GM19467 (cell line): ENCODE data around the gene PPFIA4.

Experiments used
- ATAC-seq: cut with Tn5 transposase; IDR thresholded peaks from one replicate; pipeline ENCODE4 v1.9.1; 2021; ENCODE audit warnings: mild to moderate bottlenecking, moderate library complexity; ENCODE audit not compliant: unreplicated experiment

Gene PPFIA4

DNA sequence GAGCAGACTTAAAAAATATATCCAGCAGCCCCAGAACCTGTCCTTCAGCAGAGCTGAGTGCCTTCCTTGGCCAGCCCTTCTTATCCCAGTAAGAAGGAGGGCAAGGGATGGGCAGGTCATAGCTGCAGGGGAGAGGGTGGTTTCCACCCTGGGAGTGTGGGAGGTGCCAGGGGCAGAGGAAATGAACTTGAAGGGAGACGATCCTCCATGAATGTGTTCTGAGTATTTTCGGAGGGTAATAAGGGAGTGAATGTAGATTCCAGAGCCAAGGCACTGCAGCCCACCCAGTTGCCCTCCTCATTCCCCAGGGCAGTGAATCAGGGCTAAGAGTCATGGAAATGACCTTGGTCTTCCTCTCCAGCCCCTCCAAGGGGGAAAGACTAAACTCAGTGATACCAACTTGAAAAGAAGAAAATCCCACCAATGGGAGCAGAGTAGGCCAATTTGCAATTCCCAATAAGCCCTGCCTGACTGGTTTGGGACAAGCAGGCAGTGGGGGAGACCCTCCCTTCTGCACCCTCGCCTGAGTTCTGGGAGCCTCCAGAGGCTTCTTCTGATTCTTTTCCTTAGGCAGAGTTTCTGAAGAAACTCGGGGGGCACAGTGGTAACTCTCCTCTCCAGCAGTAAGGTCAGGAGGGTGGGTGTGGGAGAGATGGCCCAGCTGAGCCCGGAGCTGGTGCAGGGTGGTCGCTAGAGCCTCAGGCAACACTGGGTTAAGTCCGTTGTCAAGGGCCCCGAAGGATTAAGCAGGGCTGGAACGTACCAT, 55.4 kb downstream of the PPFIA4 start:
- ATAC-seq: no peak

DNA sequence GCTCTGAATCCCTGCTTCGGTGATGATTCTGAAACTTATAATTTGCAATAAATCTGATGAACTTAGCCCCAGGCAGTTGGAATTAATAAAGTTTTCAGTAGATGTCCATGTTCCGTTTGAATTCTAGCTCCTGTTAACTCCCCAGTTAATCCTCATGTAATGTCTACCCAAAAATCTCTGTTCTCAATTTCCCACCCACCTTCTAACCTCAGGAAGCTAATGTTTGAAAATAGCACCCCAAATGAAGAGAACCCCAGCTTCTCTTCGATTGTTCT, 55.9 kb downstream of the PPFIA4 start:
- no peak for ATAC-seq

DNA sequence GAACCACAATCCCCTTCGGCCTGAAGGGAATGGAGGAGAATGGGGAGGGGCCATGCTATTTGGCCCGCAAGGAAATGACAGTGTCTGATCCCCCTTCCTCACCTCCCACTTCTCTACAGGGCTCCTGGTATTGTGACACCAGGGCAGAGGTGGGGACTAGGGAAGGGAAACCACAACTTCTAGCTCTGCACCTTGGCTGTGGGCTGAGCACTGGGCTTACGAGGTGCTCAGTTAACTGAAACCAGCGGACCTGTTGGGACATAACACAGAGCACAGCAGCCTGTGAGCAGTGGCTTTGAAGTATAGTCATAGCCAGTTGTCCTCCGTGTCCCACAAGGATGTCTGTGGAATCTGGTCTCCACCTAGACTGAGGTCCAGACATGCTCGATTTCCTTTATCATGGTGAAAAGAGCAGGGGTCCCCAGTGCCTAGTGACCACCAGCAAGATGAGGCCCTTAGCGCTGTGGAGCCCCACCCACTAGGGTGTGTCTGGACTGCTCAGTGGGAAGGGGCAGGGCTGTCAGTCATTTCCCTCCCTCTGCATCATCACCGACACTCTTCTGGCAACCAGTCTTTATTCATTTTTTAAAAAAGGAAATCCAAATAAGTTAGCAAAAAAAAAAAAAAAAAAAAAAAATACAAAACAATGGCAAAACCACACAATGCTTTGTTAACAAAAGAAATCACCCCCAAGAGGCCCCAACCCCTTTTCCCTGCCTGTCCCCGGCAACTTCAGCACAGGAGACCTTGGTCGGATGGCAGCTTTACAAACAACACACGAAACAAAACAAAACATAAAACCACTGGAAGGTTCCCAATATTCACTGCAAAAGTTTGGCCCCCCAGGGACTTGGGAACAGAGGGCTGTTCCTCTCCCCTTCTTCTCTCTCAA, 56.5 kb downstream of the PPFIA4 start:
- no peak for ATAC-seq

DNA sequence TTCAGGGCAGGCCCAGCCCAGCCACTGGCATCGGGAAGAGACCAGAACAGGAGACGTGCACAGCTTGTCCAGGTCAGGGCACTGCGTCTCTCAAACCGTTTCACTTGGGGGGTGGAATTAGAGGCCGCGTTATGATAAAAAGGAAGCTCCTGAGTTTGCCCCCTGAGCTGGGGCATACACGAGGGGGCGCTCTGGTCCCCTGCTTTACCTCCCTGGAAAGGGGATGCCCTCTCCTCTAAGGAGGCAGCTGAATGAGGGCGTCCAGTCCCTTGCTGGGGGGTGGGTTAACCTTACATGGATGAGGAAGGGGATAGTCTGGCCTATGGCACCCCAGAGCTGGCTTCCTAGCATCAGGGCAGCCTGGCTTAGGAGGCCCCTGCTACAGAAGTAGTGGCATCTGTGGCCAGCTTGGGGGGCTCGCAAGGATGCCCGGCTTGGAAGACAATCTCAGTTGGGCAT, 57.2 kb downstream of the PPFIA4 start:
- ATAC-seq: no peak

DNA sequence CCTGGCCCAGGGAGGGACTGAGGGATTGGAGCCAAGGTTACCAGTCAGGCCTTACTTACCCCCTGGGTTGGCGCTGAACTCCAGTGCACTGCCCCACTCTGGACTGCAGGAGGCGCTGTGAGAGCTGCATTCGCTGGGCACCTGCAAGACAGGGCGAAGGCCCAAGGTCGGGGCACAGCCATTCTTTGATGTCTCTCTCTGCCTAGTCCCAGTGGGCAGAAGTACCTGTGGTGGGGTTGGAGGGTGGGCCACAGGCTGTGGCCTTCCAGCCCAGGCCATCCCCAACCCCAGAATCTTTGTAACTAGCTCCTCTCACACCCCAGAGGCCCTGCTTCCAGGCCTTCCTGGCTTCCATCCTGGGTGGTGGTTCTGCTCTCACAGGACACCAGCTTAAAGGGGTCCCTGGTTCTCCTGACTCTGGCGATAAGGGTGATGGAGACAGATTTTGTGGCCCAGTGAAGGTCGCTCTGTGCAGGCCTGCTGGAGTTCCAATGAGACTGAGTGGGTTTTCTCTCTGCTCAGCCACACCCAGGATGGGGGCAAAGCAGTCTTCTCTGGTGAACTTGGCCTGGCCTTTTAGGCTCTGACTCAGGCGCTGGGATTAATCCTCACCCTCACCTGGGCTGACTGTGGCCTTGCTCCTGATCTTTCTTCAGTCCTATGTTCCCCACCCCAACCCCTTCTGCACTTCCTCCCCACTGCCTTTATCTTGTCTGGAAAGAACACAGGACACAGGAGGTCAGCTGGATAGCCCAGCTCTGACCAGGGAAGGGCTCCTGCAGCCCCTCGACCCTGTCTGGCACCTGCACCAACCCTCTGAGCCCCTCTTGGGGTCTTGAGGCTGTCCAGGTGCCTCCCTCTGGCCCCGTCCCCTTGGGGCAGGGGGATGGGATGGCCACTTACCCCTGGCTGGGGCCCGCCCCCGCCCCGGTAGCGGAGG, 58.6 kb downstream of the PPFIA4 start:
- ATAC-seq: no peak

DNA sequence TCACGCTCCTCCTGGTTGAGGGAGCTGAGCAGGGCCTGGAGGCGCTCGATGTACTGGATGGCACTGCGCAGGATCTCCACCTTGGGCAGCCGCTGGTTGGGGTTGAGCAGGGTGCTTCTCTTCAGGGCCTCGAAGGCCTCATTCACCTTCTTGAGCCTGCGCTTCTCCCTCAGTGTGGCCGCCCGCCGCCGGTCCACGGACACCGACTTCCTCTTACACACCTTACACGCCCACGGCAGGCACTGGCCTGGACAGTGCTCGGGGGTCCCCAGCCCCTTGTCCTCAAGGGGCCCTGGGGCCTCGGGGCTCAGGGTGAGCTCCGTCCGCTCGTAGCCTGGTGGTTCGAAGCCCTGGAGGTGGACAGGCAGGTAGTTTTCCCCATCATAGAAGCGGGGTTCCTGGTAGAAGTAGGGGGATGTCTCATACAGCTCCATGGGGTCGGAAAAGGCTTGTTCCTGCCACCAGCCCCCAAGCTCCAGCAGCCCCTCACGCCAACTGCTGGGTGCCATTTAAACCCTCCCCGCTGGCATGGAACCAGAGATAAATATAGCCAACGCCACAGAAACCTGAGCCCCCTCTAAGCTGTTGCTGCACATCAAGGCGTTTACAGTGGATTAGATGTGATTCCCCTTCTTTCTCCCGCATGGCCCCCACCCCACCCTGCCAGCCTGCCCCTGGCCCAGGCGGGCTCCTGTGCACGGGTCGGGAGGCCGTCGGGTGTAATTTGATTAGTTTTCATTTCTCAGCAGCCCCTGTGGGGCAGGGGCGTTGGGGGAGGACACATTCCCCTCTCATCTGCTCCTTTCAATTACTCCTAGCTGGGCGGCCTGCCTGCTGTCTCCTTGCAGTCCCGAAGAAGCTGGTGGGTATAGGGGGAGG, 59.5 kb downstream of the PPFIA4 start, which contains the start of gene MYOG:
TSS of gene MYOG (minus strand) at position 485 of the 879 bp plus-strand sequence. CDS start at position 434, 51 bp downstream.
- no peak for ATAC-seq

DNA sequence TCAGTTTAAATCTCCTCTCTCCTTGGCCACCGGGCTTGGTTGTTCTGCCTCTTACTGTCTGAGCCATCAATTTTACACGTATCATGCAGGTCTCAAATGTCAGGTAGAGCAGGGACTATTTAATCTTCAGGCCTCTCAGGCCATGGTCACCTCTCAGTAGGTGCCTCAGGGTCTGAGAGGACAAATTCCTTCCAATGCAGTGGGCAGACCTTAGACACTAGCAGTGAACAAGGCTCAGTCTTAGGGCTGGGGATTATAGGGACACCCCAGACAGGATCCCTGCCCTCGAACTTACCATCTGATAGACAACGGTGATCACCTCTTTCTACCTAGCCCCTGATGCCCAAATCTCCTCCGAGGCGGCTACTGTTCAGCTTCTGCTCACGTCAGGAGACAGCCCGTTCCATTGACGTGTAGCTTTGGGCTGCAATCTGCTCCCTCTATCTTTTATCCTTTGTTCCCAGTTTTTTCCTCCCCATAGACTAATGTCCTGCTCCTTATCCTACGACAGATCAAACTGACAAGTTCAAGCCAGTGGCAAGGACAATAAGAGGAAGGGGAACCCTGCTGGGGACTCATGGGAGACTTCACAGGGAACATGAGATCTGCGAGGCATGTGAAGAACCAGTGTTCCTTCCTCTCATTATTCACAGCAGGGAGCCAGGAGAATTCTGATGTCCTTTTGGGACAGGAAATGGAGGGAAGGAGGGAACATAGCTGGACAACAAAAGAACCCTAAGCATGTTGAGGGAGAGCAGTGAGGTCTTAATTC, 60.9 kb downstream of the PPFIA4 start:
- ATAC-seq: no peak

DNA sequence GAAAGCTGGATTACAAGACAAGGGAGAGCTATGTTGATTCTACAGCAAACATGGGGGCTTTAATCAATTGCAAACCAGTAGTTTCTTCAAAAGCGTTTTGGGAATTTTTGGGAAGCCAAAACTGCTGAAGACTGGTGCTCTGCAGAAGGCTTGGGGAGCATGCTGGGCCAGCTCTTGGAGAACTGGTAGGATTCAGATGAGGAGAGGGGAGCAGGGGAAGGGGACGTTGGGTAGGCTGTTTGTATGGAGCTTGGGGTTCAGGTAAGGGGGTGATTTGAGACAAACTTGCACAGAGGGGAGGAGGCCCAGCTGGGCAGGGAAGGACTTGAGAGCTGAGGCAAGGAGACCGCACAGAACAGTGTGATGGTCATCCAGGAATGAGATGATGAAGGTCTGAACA, 62.1 kb downstream of the PPFIA4 start:
- no peak for ATAC-seq

DNA sequence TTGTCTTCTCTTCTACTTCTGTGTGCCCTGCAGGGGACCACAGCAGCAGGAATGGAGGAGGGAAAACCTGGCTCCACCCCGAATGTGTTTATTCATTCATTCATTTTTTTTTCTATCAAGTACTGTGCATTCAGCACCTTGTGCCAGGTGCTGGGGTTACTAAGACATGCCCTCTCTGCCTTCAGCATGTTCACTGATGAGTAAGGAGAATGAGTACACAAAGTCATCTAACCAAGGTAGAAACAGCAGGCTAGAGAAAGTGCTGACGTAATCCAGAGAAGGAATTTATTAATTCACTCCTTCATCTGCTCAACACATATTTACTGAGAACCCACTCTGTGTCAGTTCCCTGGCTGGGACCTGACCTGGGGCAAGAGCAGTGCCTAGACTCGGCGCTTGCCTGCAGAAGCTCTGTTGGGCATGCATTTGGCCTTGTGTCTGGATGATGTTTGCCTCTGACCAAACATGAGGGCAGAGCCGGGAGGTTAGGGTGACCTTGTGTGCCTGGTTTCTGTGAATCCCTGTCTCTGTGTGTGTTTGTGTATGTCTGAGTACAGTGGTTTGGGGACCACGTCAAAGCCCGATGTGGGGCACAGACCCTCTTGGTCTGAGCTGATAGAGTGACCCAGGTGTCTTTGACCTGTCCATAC, 62.8 kb downstream of the PPFIA4 start:
- ATAC-seq: no peak

DNA sequence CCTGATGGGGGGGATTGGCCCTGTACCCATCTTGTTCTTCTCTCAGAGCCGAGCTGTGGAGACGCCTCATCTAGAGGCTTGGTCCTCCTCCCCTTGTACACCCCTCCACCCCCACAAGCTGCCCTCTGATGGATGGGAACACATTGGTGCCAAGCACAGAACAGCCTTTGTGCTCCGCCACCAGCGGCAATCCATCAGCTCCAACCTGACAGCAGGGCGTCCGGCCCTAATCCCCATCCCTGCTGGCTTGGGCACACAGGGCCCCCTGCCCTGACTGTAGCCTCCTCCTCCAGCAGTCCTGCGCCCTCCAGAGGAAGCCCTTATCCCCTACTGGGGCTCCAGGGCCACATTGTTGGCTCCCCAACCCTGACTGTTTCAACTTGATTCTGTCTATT, 63.4 kb downstream of the PPFIA4 start:
- no peak for ATAC-seq

DNA sequence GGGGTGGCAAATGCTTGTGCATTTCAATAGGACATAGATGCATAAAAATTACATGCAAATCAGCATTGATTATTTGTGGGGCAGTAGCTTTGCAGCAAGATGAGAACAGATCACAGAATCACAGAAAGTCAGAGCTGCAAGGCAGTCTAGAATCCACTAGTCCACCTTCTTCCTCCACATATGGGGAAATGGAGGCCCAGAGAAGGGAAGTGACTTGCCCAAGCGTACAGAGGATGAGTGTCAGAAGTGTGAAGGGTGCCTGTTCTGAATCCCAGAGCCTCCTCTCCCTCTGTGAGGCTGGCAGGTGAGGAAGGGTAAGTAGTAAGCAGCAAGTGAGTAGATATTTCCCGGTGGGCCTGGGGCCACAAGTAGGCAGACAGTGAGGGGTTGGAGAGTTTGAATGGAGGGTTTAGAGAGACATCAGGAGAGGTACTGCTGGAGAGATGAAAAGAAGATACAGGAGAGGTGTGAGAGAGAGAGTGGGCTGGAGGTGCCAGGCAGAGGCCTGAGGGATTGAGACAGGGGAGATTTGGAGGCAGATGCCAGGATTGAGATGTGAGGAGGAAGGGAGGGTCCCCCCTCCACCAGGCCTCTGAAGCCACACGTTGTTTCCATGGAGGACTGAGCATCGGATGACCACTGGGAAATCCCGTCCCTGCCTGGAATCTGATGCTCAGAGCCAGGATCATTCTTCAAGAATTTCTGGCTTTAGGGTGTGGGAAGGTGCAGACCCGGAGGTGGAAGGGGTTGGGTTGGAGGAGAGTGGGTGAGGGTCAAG, 64.3 kb downstream of the PPFIA4 start:
- ATAC-seq: no peak

DNA sequence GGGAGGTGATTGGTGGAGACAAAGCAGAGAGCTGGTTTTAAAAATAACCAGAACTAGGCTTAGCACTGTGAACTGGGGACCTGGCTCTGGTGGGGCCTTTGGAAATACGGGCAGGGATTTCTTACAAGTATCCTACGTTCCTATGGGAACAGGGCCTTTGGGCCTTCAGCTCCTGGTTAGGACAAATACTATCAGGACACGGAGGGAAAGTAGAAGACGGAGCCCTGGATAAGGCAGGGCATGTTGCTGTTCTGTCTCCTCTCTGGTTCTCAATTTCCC, 64.8 kb downstream of the PPFIA4 start:
- no peak for ATAC-seq

DNA sequence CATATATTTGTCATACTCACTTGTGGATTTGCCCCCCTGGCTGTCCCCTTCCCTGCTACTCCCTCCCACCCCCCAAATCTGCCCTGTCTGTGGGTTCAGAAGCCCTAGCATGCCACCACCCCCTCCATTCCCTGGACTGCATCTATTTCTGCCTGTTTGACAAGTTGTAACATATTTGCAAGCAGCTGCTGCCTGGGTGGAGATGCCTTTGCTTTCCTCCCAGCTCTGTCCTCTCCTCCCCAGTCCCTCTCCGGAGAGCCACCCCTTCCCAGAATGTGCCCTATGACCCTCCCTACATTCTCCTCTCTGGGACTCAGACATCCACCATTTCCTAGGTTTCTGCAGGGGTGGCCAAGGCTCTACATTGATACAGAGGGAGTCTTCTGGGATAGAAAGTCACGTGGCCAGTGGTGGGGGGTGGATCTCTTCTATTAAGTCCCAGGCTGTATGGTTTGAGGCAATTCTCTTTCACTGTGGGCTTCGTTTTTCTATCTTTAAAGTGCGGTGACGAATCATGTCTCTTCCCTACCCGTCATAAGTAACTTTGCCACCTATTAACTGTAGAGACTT, 65.6 kb downstream of the PPFIA4 start:
- no peak for ATAC-seq

DNA sequence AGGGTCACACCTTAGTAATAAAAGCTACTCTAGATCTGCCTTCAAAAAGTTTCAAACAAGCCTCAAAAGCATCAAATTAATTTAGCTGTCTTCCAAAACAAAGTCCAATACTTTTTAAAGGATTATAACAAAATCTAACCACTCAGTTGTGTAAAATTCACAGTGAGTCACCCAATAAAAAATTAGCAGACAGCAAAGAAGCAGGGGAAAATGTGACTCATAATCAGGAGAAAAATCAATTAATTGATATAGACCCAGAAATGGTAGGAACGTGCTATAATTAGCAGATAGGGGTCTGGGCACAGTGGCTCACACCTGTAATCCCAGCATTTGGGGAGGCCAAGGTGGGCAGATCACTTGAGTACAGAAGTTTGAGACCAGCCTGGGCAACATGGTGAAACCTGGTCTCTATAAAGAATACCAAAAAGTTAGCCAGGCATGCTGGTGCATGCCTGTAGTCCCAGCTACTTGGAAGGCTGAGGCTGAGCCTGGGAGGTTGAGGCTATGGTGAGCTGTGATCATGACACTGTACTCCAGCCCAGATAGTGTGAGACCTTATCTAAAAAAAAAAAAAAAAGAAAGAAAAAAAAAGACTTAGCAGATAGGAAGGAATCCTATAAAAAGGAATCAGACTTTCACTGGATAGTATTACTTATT, 67.6 kb downstream of the PPFIA4 start:
- ATAC-seq: no peak

DNA sequence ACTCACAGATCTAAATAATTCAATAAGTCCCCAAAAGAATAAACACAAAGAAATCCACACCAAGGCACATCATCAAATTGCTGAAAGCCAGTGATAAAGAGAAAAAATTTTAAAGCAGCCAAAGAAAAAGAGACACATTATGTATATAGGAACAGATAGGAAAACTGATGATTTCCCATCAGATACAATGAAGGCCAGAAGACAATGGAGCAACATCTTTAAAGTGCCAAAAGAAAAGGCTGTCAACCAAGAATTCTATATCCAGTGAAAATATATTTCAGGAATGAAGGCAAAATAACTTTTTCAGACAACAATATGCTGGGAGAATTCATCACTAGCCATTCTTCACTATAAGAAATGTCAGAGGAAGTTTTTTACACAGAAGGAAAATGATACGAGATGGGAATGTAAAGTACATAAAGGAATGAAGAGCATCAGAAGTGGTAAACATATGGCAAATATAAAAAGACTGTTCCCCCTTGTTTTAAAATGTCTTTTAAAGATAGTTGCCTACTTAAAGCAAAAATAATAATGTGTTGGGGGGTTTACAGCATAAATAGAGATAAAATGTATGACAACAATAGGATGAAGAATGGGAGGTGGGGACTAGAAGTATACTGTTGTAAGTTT, 68.9 kb downstream of the PPFIA4 start:
- no peak for ATAC-seq

DNA sequence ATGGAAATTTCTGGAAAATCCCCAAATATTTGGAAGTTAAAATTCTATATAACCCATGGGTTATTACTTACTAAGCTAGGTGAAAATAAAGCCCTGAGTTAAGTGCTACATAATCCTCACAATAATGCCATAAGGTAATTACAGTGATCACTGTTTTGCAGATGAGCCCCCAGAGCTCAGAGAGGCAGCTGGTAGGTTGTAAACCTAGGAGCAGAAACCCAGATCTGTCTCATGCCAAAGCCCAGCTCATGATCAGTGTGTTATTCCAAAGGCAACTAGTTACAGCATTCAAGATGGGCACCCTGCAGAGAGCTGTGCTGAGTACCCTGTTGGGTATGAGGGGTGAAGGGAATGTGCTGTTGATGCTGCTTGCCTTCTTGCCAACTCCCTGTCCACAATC, 70.3 kb downstream of the PPFIA4 start:
- ATAC-seq: no peak

DNA sequence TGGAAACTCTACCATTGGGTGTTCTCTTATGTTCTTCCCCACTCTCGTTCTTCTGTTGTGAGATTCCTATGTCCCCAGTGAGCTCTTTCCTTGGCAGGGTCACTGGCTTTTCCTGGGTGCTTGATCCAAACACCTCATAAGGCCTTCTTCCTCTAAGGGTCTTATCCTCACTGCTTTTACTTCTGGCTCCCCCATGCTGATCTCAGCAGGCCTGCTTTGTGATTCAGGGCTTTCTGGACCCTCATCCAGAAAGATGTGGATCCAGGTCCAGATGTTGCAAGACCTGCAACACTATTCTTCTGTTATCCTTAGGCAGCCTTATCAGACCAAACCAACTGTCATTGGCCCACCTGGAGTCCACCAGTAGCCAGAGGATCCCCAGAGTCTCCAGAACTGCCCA, 70.7 kb downstream of the PPFIA4 start:
- ATAC-seq: no peak
